ENCODE results near the gene ZFHX3. TPM values are rescaled to one million over a fixed set of nuclear protein-coding genes. Genes with fewer than 3 reads are reported as not detected.

The ZFHX3 gene
- total RNA-seq, 6 experiments from 2014 or later: 14.5 to 25.8 (median 15.8) TPM

DNA sequence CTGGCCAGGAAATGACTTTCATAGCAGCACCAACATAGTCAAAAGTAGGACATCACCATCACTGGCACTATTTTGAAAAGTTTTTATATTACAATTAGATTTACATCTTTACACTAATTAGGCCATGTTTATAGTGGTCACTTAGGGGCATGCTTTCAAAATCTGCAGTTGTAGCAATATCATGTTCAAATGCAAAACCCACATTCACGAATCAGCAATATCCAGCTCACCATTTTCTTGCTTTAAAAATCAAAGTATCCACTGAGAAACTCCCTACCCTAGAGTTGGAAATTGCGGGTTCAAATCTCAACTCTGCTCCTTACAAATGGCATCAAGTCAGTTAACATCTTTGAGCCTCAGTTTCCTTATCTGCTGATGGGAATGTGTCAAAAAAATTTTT is 237.4 kb downstream of the ZFHX3 start:
- Mint-ChIP-seq H3K27ac (no peak overlapping the region), H3K4me1 (ENCODE audit: low read depth) (peaks cover 18% of the 10 kb centered on the region), H3K36me3 (ENCODE audit: low read depth) (peaks cover 23% of the 10 kb centered on the region), H3K9me3 (no peaks in the 10 kb centered on the region), H3K27me3 (ENCODE audit: insufficient read depth) (peaks cover 2% of the 10 kb centered on the region; the same call in 1 of the 2 replicates), H3K4me3 (no peak overlapping the region)
- no peak for DNase-seq
- TF ChIP-seq CTCF (IDR thresholded peaks at IDR 0.05): no peak

GRCh38 chr16:72809446-72809845 is 238.5 kb downstream of the ZFHX3 start:
- no peak for DNase-seq
- no peaks in the 10 kb centered on the region for H3K9me3 Mint-ChIP-seq
- TF ChIP-seq CTCF (IDR thresholded peaks at IDR 0.05): no peak
- peaks cover 2% of the 10 kb centered on the region; the same call in 1 of the 2 replicates for H3K27me3 Mint-ChIP-seq (ENCODE audit: insufficient read depth)
- no peak overlapping the region for H3K4me3 Mint-ChIP-seq
- no peak overlapping the region for H3K27ac Mint-ChIP-seq
- peaks cover 11% of the 10 kb centered on the region for H3K4me1 Mint-ChIP-seq (ENCODE audit: low read depth)
- H3K36me3 Mint-ChIP-seq (ENCODE audit: low read depth): peaks cover 23% of the 10 kb centered on the region

- Mint-ChIP-seq H3K36me3 (ENCODE audit: low read depth) (peaks cover 23% of the 10 kb centered on the region), H3K4me1 (ENCODE audit: low read depth) (peaks cover 6% of the 10 kb centered on the region; the same call in 1 of the 2 replicates), H3K4me3 (no peak overlapping the region)
These were observed 239.2 kb downstream of the ZFHX3 start for GRCh38 chr16:72808754-72809153.

DNA sequence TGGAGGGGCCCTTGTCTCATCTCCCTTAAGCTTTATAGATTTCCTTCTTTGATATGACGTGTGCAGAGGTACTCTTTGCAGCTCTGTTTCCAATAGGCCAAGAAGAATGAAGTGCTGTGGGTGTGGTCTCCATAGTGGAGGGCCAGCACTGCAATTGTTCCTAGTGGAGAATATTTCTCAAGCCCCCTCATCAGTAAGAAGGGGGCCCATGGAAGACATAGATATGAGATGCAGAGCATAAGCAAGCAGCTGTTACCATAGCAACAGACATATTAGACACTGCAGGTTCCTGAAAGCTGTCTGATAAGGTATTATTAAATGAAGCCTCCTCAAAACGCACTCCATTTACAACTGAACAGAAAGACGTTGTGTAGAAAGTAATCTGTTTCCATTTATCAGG is 240.7 kb downstream of the ZFHX3 start:
- no peak overlapping the region for H3K27ac Mint-ChIP-seq
- DNase-seq: no peak
- H3K9me3 Mint-ChIP-seq: no peaks in the 10 kb centered on the region
- H3K36me3 Mint-ChIP-seq (ENCODE audit: low read depth): peaks cover 29% of the 10 kb centered on the region
- H3K27me3 Mint-ChIP-seq (ENCODE audit: insufficient read depth): peaks cover 2% of the 10 kb centered on the region; the same call in 1 of the 2 replicates
- TF ChIP-seq CTCF (IDR thresholded peaks at IDR 0.05): no peak
- H3K4me1 Mint-ChIP-seq (ENCODE audit: low read depth): peaks cover 6% of the 10 kb centered on the region; the same call in 1 of the 2 replicates
- H3K4me3 Mint-ChIP-seq: no peak overlapping the region

More at GRCh38 chr16:72808754-72809153, 239.2 kb downstream of the ZFHX3 start:
- TF ChIP-seq CTCF (IDR thresholded peaks at IDR 0.05): no peak
- H3K27ac Mint-ChIP-seq: no peak overlapping the region
- DNase-seq: no peak
- H3K9me3 Mint-ChIP-seq: no peaks in the 10 kb centered on the region
- peaks cover 2% of the 10 kb centered on the region; the same call in 1 of the 2 replicates for H3K27me3 Mint-ChIP-seq (ENCODE audit: insufficient read depth)

GRCh38 chr16:72805486-72805885 is 242.4 kb downstream of the ZFHX3 start:
- peaks cover 6% of the 10 kb centered on the region; the same call in 1 of the 2 replicates for H3K4me1 Mint-ChIP-seq (ENCODE audit: low read depth)
- no peak for DNase-seq
- peaks cover 2% of the 10 kb centered on the region; the same call in 1 of the 2 replicates for H3K27me3 Mint-ChIP-seq (ENCODE audit: insufficient read depth)
- no peaks in the 10 kb centered on the region for H3K9me3 Mint-ChIP-seq
- TF ChIP-seq CTCF (IDR thresholded peaks at IDR 0.05): no peak
- no peak overlapping the region for H3K27ac Mint-ChIP-seq
- H3K36me3 Mint-ChIP-seq (ENCODE audit: low read depth): peaks cover 34% of the 10 kb centered on the region
- no peak overlapping the region for H3K4me3 Mint-ChIP-seq

Measured in HFFc6 (cell line).